Ishikawa (cell line): ENCODE results near the gene TCFL5.
A peak's percentile ranks its signal among the peaks of the same experiment; 100 is the strongest.

Experiments used
- CEBPB ChIP-seq: IDR thresholded peaks from 2 replicates; pipeline ENCODE4 v1.6.1; 2012
- CREB1 ChIP-seq: IDR thresholded peaks from 2 replicates; pipeline ENCODE4 v1.6.1; 2012; ENCODE audit warnings: low read depth
- EGR1 ChIP-seq: IDR thresholded peaks from 2 replicates; pipeline ENCODE4 v1.6.1; 2012
- EP300 ChIP-seq: IDR thresholded peaks from 2 replicates; pipeline ENCODE4 v1.6.1; 2012; ENCODE audit warnings: borderline replicate concordance
- FOXM1 ChIP-seq: IDR thresholded peaks from 2 replicates; pipeline ENCODE4 v1.6.1; 2012; ENCODE audit warnings: low read depth, borderline replicate concordance
- MAX ChIP-seq: IDR thresholded peaks from 2 replicates; pipeline ENCODE4 v1.6.1; 2012
- NFIC ChIP-seq: IDR thresholded peaks from 2 replicates; pipeline ENCODE4 v1.6.1; 2012
- RAD21 ChIP-seq: IDR thresholded peaks from 2 replicates; pipeline ENCODE4 v1.6.1; 2012; ENCODE audit warnings: low read depth
- REST ChIP-seq: IDR thresholded peaks from 2 replicates; pipeline ENCODE4 v1.6.1; 2012; ENCODE audit warnings: low read depth, mild to moderate bottlenecking
- TAF1 ChIP-seq: IDR thresholded peaks from 2 replicates; pipeline ENCODE4 v1.6.1; 2012; ENCODE audit warnings: low read depth, mild to moderate bottlenecking
- TCF12 ChIP-seq: IDR thresholded peaks from 2 replicates; pipeline ENCODE4 v1.6.1; 2012; ENCODE audit warnings: low read depth
- TEAD4 ChIP-seq: IDR thresholded peaks from 2 replicates; pipeline ENCODE4 v1.6.1; 2012
- USF1 ChIP-seq: IDR thresholded peaks from 2 replicates; pipeline ENCODE4 v1.6.1; 2012
- YY1 ChIP-seq: IDR thresholded peaks from 2 replicates; pipeline ENCODE4 v1.6.1; 2012; ENCODE audit warnings: low read depth
- ZBTB7A ChIP-seq: IDR thresholded peaks from 2 replicates; pipeline ENCODE4 v1.6.1; 2012; ENCODE audit warnings: low read depth

TCFL5 gene

GRCh38 chr20:62799873-62800272 lies 61.7 kb downstream of the TCFL5 start:
- no peak for TF ChIP-seq TEAD4
- TF ChIP-seq NFIC: no peak
- no peak for TF ChIP-seq TCF12
- TF ChIP-seq CREB1: no peak
- TF ChIP-seq YY1: no peak
- no peak for TF ChIP-seq ZBTB7A
- TF ChIP-seq EGR1: no peak
- TF ChIP-seq EP300: no peak
- TF ChIP-seq REST: no peak
- no peak for TF ChIP-seq MAX
- no peak for TF ChIP-seq CEBPB
- no peak for TF ChIP-seq RAD21
- no peak for TF ChIP-seq FOXM1
- no peak for TF ChIP-seq TAF1
- no peak for TF ChIP-seq USF1

- TF ChIP-seq RAD21 (no peak), NFIC (no peak)
Observed at GRCh38 chr20:62799459-62799858, 62.2 kb downstream of the TCFL5 start.

- TF ChIP-seq EGR1: no peak
- TF ChIP-seq TEAD4: no peak
- TF ChIP-seq YY1: no peak
- TF ChIP-seq CEBPB: no peak
- TF ChIP-seq EP300: no peak
- TF ChIP-seq FOXM1: no peak
- TF ChIP-seq NFIC: no peak
- TF ChIP-seq RAD21: no peak
- TF ChIP-seq MAX: no peak
- no peak for TF ChIP-seq REST
- TF ChIP-seq TAF1: no peak
- TF ChIP-seq USF1: no peak
Observed at GRCh38 chr20:62799036-62799435, 62.6 kb downstream of the TCFL5 start.

GRCh38 chr20:62797671-62798532 lies 63.7 kb downstream of the TCFL5 start:
- TF ChIP-seq TCF12 (no peak), FOXM1 (no peak), MAX (no peak), NFIC (no peak), YY1 (no peak), USF1 (no peak)

- TF ChIP-seq YY1 (no peak), ZBTB7A (peak; percentile 11; the same call in 1 of the 2 replicates)
Observed at GRCh38 chr20:62796699-62797491, 64.7 kb downstream of the TCFL5 start.
